ENCODE data around the gene CDC25C. TPM values are rescaled to one million over a fixed set of nuclear protein-coding genes. Genes with fewer than 3 reads are reported as not detected.
"Not testable (repeated sequence)": the region's sequence is repeated elsewhere in the genome, so short reads cannot be mapped to it uniquely, and the experiment has no call there.

CDC25C gene
- total RNA-seq, 1 donor from 2014 or later, result 0.24 TPM

GRCh38 chr5:138351056-138351455, 19.5 kb upstream of the CDC25C start:
- no peak for ATAC-seq
- intact Hi-C loops (cut with DNase I), result no loop called here
- DNase-seq (ENCODE audit: missing footprints), result no peak

GRCh38 chr5:138350563-138350890, 18.9 kb upstream of the CDC25C start:
- DNase-seq (ENCODE audit: missing footprints), result no peak
- ATAC-seq, result no peak
- intact Hi-C loops (cut with DNase I), result no loop called here

GRCh38 chr5:138349852-138350562, 18.4 kb upstream of the CDC25C start:
- intact Hi-C loops (cut with DNase I), result no loop called here
- ATAC-seq (peak; percentile 40), DNase-seq (ENCODE audit: missing footprints) (no peak)

- no peak for DNase-seq (ENCODE audit: missing footprints)
- ATAC-seq, result no peak
- intact Hi-C loops (cut with DNase I), result no loop called here
Measured at GRCh38 chr5:138346889-138347288, 15.3 kb upstream of the CDC25C start.

- ATAC-seq, result no peak
- DNase-seq (ENCODE audit: missing footprints), result no peak
Measured at GRCh38 chr5:138344887-138345622, 13.5 kb upstream of the CDC25C start.

GRCh38 chr5:138340008-138340407, 8.4 kb upstream of the CDC25C start:
- no peak for DNase-seq (ENCODE audit: missing footprints)
- intact Hi-C loops (cut with DNase I), result no loop called here
- no peak for ATAC-seq

More at GRCh38 chr5:138344887-138345622, 13.5 kb upstream of the CDC25C start:
- intact Hi-C loops (cut with DNase I), result no loop called here

- intact Hi-C loops (cut with DNase I), result loop anchor here (2.0 kb wide), 1 partner anchor 13 kb away; the partner anchor contains the start of gene KDM3B
- no peak for DNase-seq (ENCODE audit: missing footprints)
- no peak for ATAC-seq
Measured at GRCh38 chr5:138339464-138339863, 7.9 kb upstream of the CDC25C start.

- ATAC-seq (no peak), DNase-seq (ENCODE audit: missing footprints) (no peak)
- intact Hi-C loops (cut with DNase I), result loop anchor here (2.0 kb wide), 1 partner anchor 14 kb away; the partner anchor contains the start of gene KDM3B
Measured at GRCh38 chr5:138339091-138339456, 7.5 kb upstream of the CDC25C start.

GRCh38 chr5:138338411-138339090, 6.9 kb upstream of the CDC25C start:
- DNase-seq (ENCODE audit: missing footprints) (no peak), ATAC-seq (peak; percentile 9)
- intact Hi-C loops (cut with DNase I), result loop anchor here (2.0 kb wide), 1 partner anchor 14 kb away; the partner anchor contains the start of gene KDM3B

- DNase-seq (ENCODE audit: missing footprints) (peak; percentile 96), ATAC-seq (peak; percentile 95)
- intact Hi-C loops (cut with DNase I), result loop anchor here (2.0 kb wide), 1 partner anchor 15 kb away; the partner anchor contains the start of gene KDM3B
Measured at GRCh38 chr5:138337685-138338410, 6.2 kb upstream of the CDC25C start, which contains the start of gene FAM53C. Gene FAM53C (plus strand): TSS chr5:138338266. CDS start chr5:138341336, 3,070 bp downstream.

- intact Hi-C loops (cut with DNase I), result no loop called here
- DNase-seq (ENCODE audit: missing footprints), result peak; percentile 90
- peak; percentile 60 for ATAC-seq
Measured at GRCh38 chr5:138336952-138337684, 5.5 kb upstream of the CDC25C start.

GRCh38 chr5:138334867-138335447, 3.4 kb upstream of the CDC25C start:
- intact Hi-C loops (cut with DNase I), result no loop called here
- DNase-seq (ENCODE audit: missing footprints) (no peak), ATAC-seq (no peak)

GRCh38 chr5:138330813-138331448, 673 bp downstream of the CDC25C start:
- intact Hi-C loops (cut with DNase I), result no loop called here
- ATAC-seq, result no peak

GRCh38 chr5:138318211-138318610, 13.4 kb downstream of the CDC25C start:
- ATAC-seq; DNase-seq (ENCODE audit: missing footprints); intact Hi-C loops (cut with DNase I): not testable (repeated sequence)

More at GRCh38 chr5:138330813-138331448, 673 bp downstream of the CDC25C start:
- DNase-seq (ENCODE audit: missing footprints), result no peak

- ATAC-seq (no peak), DNase-seq (ENCODE audit: missing footprints) (no peak)
- intact Hi-C loops (cut with DNase I), result no loop called here
Measured at GRCh38 chr5:138316355-138316754, 15.2 kb downstream of the CDC25C start.

GRCh38 chr5:138315751-138316278, 15.8 kb downstream of the CDC25C start:
- intact Hi-C loops (cut with DNase I), result no loop called here
- ATAC-seq (no peak), DNase-seq (ENCODE audit: missing footprints) (no peak)

- intact Hi-C loops (cut with DNase I), result no loop called here
- no peak for DNase-seq (ENCODE audit: missing footprints)
- ATAC-seq, result peak; percentile 86
Measured at GRCh38 chr5:138305797-138306196, 25.8 kb downstream of the CDC25C start.

All from Right ventricle myocardium inferior (tissue), 1 donor.